Measurements from ENCODE around the gene EPHB1.

The EPHB1 gene

GRCh38 chr3:134820994-134821393, 25.9 kb downstream of the EPHB1 start:
- TF ChIP-seq ZNF274 (IDR thresholded peaks at IDR 0.05; ENCODE audit: low read depth, low read length) (no peak), SUZ12 (IDR thresholded peaks at IDR 0.05; ENCODE audit: extremely low read depth, insufficient read depth, insufficient read length) (no peak), YY1 (IDR thresholded peaks at IDR 0.05; ENCODE audit: insufficient read depth, insufficient read length) (no peak)
- H3K36me3 ChIP-seq (ENCODE audit: insufficient read depth, insufficient read length, low read length), result no peaks in the 10 kb centered on the region

GRCh38 chr3:134822090-134822489, 27.0 kb downstream of the EPHB1 start:
- no peak for DNase-seq (ENCODE audit: low read depth, low spot score)
- Histone ChIP-seq H3K4me3 (ENCODE audit: insufficient read length, low read depth) (no peak overlapping the region), H3K9me3 (ENCODE audit: insufficient read depth, low read length) (no peaks in the 10 kb centered on the region), H3K27me3 (ENCODE audit: insufficient read depth, insufficient read length) (no peaks in the 10 kb centered on the region), H3K4me1 (ENCODE audit: insufficient read depth, insufficient read length) (no peaks in the 10 kb centered on the region), H3K9ac (ENCODE audit: insufficient read length, low read depth) (no peak overlapping the region), H3K36me3 (ENCODE audit: insufficient read depth, insufficient read length, low read length) (no peaks in the 10 kb centered on the region)
- TF ChIP-seq YY1 (IDR thresholded peaks at IDR 0.05; ENCODE audit: insufficient read depth, insufficient read length), result no peak
- TF ChIP-seq ZNF274 (IDR thresholded peaks at IDR 0.05; ENCODE audit: low read depth, low read length), result no peak
- no peak for TF ChIP-seq SUZ12 (IDR thresholded peaks at IDR 0.05; ENCODE audit: extremely low read depth, insufficient read depth, insufficient read length)

More at GRCh38 chr3:134820994-134821393, 25.9 kb downstream of the EPHB1 start:
- no peaks in the 10 kb centered on the region for H3K4me1 ChIP-seq (ENCODE audit: insufficient read depth, insufficient read length)
- H3K4me3 ChIP-seq (ENCODE audit: insufficient read length, low read depth), result no peak overlapping the region
- H3K9ac ChIP-seq (ENCODE audit: insufficient read length, low read depth), result no peak overlapping the region
- no peak for DNase-seq (ENCODE audit: low read depth, low spot score)
- H3K27me3 ChIP-seq (ENCODE audit: insufficient read depth, insufficient read length), result no peaks in the 10 kb centered on the region
- H3K9me3 ChIP-seq (ENCODE audit: insufficient read depth, low read length), result no peaks in the 10 kb centered on the region

- Histone ChIP-seq H3K9me3 (ENCODE audit: insufficient read depth, low read length) (no peaks in the 10 kb centered on the region), H3K27me3 (ENCODE audit: insufficient read depth, insufficient read length) (no peaks in the 10 kb centered on the region), H3K4me3 (ENCODE audit: insufficient read length, low read depth) (no peak overlapping the region), H3K36me3 (ENCODE audit: insufficient read depth, insufficient read length, low read length) (no peaks in the 10 kb centered on the region), H3K9ac (ENCODE audit: insufficient read length, low read depth) (no peak overlapping the region), H3K4me1 (ENCODE audit: insufficient read depth, insufficient read length) (no peaks in the 10 kb centered on the region)
- TF ChIP-seq ZNF274 (IDR thresholded peaks at IDR 0.05; ENCODE audit: low read depth, low read length), result no peak
- TF ChIP-seq SUZ12 (IDR thresholded peaks at IDR 0.05; ENCODE audit: extremely low read depth, insufficient read depth, insufficient read length), result no peak
- no peak for TF ChIP-seq YY1 (IDR thresholded peaks at IDR 0.05; ENCODE audit: insufficient read depth, insufficient read length)
- DNase-seq (ENCODE audit: low read depth, low spot score), result no peak
Observed at GRCh38 chr3:134823679-134824078, 28.6 kb downstream of the EPHB1 start.

GRCh38 chr3:134824791-134825190, 29.7 kb downstream of the EPHB1 start:
- Histone ChIP-seq H3K9me3 (ENCODE audit: insufficient read depth, low read length) (no peaks in the 10 kb centered on the region), H3K9ac (ENCODE audit: insufficient read length, low read depth) (no peak overlapping the region), H3K36me3 (ENCODE audit: insufficient read depth, insufficient read length, low read length) (no peaks in the 10 kb centered on the region), H3K4me3 (ENCODE audit: insufficient read length, low read depth) (no peak overlapping the region), H3K4me1 (ENCODE audit: insufficient read depth, insufficient read length) (no peaks in the 10 kb centered on the region), H3K27me3 (ENCODE audit: insufficient read depth, insufficient read length) (no peaks in the 10 kb centered on the region)
- TF ChIP-seq ZNF274 (IDR thresholded peaks at IDR 0.05; ENCODE audit: low read depth, low read length), result no peak
- no peak for TF ChIP-seq SUZ12 (IDR thresholded peaks at IDR 0.05; ENCODE audit: extremely low read depth, insufficient read depth, insufficient read length)
- TF ChIP-seq YY1 (IDR thresholded peaks at IDR 0.05; ENCODE audit: insufficient read depth, insufficient read length), result no peak
- no peak for DNase-seq (ENCODE audit: low read depth, low spot score)

GRCh38 chr3:134827213-134827612, 32.2 kb downstream of the EPHB1 start:
- TF ChIP-seq SUZ12 (IDR thresholded peaks at IDR 0.05; ENCODE audit: extremely low read depth, insufficient read depth, insufficient read length), result no peak
- no peak for TF ChIP-seq ZNF274 (IDR thresholded peaks at IDR 0.05; ENCODE audit: low read depth, low read length)
- TF ChIP-seq YY1 (IDR thresholded peaks at IDR 0.05; ENCODE audit: insufficient read depth, insufficient read length), result no peak
- no peak overlapping the region for H3K9ac ChIP-seq (ENCODE audit: insufficient read length, low read depth)

GRCh38 chr3:134829721-134830120, 34.7 kb downstream of the EPHB1 start:
- Histone ChIP-seq H3K9ac (ENCODE audit: insufficient read length, low read depth) (no peak overlapping the region), H3K4me1 (ENCODE audit: insufficient read depth, insufficient read length) (no peaks in the 10 kb centered on the region), H3K4me3 (ENCODE audit: insufficient read length, low read depth) (no peak overlapping the region), H3K36me3 (ENCODE audit: insufficient read depth, insufficient read length, low read length) (no peaks in the 10 kb centered on the region), H3K9me3 (ENCODE audit: insufficient read depth, low read length) (no peaks in the 10 kb centered on the region), H3K27me3 (ENCODE audit: insufficient read depth, insufficient read length) (no peaks in the 10 kb centered on the region)
- no peak for DNase-seq (ENCODE audit: low read depth, low spot score)
- TF ChIP-seq ZNF274 (IDR thresholded peaks at IDR 0.05; ENCODE audit: low read depth, low read length), result no peak

More at GRCh38 chr3:134827213-134827612, 32.2 kb downstream of the EPHB1 start:
- Histone ChIP-seq H3K27me3 (ENCODE audit: insufficient read depth, insufficient read length) (no peaks in the 10 kb centered on the region), H3K9me3 (ENCODE audit: insufficient read depth, low read length) (no peaks in the 10 kb centered on the region), H3K4me1 (ENCODE audit: insufficient read depth, insufficient read length) (no peaks in the 10 kb centered on the region), H3K4me3 (ENCODE audit: insufficient read length, low read depth) (no peak overlapping the region), H3K36me3 (ENCODE audit: insufficient read depth, insufficient read length, low read length) (no peaks in the 10 kb centered on the region)
- no peak for DNase-seq (ENCODE audit: low read depth, low spot score)

GRCh38 chr3:134832585-134832984, 37.5 kb downstream of the EPHB1 start:
- no peak overlapping the region for H3K4me3 ChIP-seq (ENCODE audit: insufficient read length, low read depth)
- H3K9ac ChIP-seq (ENCODE audit: insufficient read length, low read depth), result no peak overlapping the region
- no peaks in the 10 kb centered on the region for H3K4me1 ChIP-seq (ENCODE audit: insufficient read depth, insufficient read length)
- DNase-seq (ENCODE audit: low read depth, low spot score), result no peak
- H3K9me3 ChIP-seq (ENCODE audit: insufficient read depth, low read length), result no peaks in the 10 kb centered on the region
- no peaks in the 10 kb centered on the region for H3K36me3 ChIP-seq (ENCODE audit: insufficient read depth, insufficient read length, low read length)
- no peaks in the 10 kb centered on the region for H3K27me3 ChIP-seq (ENCODE audit: insufficient read depth, insufficient read length)
- TF ChIP-seq ZNF274 (IDR thresholded peaks at IDR 0.05; ENCODE audit: low read depth, low read length) (no peak), YY1 (IDR thresholded peaks at IDR 0.05; ENCODE audit: insufficient read depth, insufficient read length) (no peak), SUZ12 (IDR thresholded peaks at IDR 0.05; ENCODE audit: extremely low read depth, insufficient read depth, insufficient read length) (no peak)

All from NT2/D1 (cell line).